NT2/D1 (cell line): ENCODE measurements around the gene CERS2.
A peak's percentile ranks its signal among the peaks of the same experiment; 100 is the strongest.

Experiments used
- DNase-seq: peaks from one replicate; pipeline ENCODE4 v3.0.0-alpha.2; 2011; ENCODE audit warnings: low read depth, low spot score
- H3K27me3 ChIP-seq: 2 replicates; pipeline ENCODE4 v1.6.0; 2011; ENCODE audit warnings: mild to moderate bottlenecking; ENCODE audit not compliant: insufficient read length, insufficient read depth
- H3K36me3 ChIP-seq: 2 replicates; pipeline ENCODE4 v1.6.1; 2011; ENCODE audit warnings: mild to moderate bottlenecking, low read length, mixed read lengths; ENCODE audit not compliant: insufficient read depth, insufficient read length
- H3K4me1 ChIP-seq: 2 replicates; pipeline ENCODE4 v1.5.1; 2011; ENCODE audit not compliant: insufficient read depth, insufficient read length
- H3K4me3 ChIP-seq: 2 replicates; pipeline ENCODE4 v1.5.1; 2011; ENCODE audit warnings: low read depth; ENCODE audit not compliant: insufficient read length
- H3K9ac ChIP-seq: 2 replicates; pipeline ENCODE4 v1.6.0; 2011; ENCODE audit warnings: low read depth; ENCODE audit not compliant: insufficient read length
- H3K9me3 ChIP-seq: 2 replicates; pipeline ENCODE4 v1.5.1; 2011; ENCODE audit warnings: mild to moderate bottlenecking, low read length; ENCODE audit not compliant: insufficient read depth
- SUZ12 ChIP-seq: IDR thresholded peaks from 2 replicates; pipeline ENCODE4 v1.6.1; 2011; ENCODE audit not compliant: insufficient read length, insufficient read depth; ENCODE audit errors: extremely low read depth
- YY1 ChIP-seq: IDR thresholded peaks from 2 replicates; pipeline ENCODE4 v1.6.1; 2011; ENCODE audit not compliant: insufficient read length, insufficient read depth
- ZNF274 ChIP-seq: IDR thresholded peaks from 2 replicates; pipeline ENCODE4 v1.6.1; 2011; ENCODE audit warnings: mild to moderate bottlenecking, low read depth, low read length

CERS2 gene

DNA sequence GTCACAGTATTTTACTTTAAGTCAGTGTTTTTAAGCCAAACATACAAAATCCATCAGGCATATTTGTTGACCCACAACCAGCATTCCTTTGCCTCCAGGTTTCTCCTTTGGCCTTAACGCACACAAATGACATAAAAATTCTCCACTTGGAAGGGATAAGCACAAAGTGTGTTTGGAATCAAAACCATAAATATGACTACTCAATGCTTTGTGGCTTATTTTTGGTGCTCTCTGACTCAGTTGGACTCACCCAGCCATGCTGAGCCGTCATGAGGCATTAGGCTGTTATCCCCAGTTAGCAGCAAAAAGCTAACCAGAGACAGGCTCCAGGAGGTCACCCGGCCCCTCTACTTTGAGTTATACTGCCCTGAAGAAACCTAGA, 34.6 kb upstream of the CERS2 start:
- no peak for TF ChIP-seq ZNF274
- TF ChIP-seq SUZ12: no peak
- TF ChIP-seq YY1: no peak
- no peak for DNase-seq
- Histone ChIP-seq H3K4me3 (peak overlapping the region; percentile 90), H3K9ac (peak overlapping the region; percentile 97), H3K4me1 (peaks cover 6% of the 10 kb centered on the region), H3K27me3 (no peaks in the 10 kb centered on the region), H3K9me3 (no peaks in the 10 kb centered on the region), H3K36me3 (peaks cover 4% of the 10 kb centered on the region)

DNA sequence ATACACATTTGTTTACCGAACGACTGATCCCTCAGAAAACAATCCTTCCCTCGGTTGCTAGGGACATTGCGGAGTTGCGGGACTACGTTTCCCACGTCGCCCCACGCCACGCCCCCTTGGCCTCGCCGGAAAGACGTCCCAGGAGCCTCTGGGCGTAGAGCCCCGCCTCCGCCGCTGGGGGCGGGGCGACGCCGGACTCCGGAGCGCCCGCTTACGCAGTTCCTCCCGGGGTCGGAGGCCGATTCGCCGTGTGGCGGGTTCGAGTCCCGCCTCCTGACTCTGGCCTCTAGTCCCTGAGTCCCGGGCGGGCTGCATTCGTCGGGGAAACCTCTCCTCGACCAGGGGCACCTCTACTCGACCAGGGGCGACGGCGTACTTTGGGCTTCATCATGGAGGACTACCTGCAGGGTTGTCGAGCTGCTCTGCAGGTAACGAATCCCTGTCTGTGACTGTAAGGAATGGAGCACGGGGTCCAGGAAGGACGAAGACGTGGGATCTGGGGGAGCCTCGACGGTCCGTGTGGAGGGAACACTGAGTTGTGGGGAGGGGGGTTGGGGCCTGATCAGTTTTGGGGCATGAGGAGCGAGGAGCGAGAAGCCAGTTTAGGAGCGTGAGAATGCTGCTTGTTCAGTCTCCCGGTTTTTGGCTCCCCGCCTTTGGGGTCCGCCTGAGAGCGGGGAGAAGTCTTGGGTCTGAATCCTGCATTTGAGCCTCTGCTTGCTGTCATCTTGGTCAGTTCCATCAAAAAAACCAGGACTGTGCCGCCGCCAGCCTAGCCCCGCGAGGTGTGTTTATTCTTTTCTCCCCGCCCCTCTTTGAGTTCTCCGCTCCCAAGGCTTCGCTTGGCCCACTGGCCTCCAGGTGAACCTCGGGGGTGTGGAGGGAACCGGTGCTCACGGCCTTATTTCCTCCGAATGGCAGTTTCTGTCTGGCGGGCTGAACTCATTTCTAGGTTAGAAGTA, 33.9 kb upstream of the CERS2 start, which contains the start of gene PRUNE1:
PRUNE1 (plus strand) TSS at position 206 of the 962 bp plus-strand sequence; CDS start at position 390, 184 bp downstream.
- peaks cover 6% of the 10 kb centered on the region for H3K4me1 ChIP-seq
- DNase-seq: peak; percentile 99
- TF ChIP-seq YY1: peak; percentile 30
- TF ChIP-seq ZNF274: no peak
- TF ChIP-seq SUZ12: no peak

DNA sequence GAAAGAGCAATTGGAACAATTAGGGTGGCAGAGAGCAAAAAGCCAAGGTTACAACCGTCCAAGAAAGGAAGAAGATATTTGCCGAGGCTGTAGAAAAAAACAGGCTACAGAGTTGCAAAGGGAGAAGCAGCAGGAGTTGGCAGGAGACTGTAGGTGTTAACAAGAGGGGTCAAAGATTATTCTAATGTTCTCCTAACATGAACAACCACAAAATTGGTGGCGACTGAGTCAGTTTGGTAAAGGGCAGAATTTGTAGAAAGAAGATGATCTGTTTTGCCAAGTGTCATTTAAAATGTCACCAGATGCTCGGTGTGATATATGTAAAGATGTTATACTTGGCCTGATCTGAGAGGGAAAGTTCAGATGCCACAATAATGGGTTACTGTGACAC, 33.2 kb upstream of the CERS2 start:
- H3K27me3 ChIP-seq: no peaks in the 10 kb centered on the region
- H3K36me3 ChIP-seq: peaks cover 4% of the 10 kb centered on the region
- H3K4me3 ChIP-seq: peak overlapping the region; percentile 29
- H3K9me3 ChIP-seq: no peaks in the 10 kb centered on the region
- H3K9ac ChIP-seq: peak overlapping the region; percentile 52
- no peak for DNase-seq
- TF ChIP-seq YY1: no peak
- TF ChIP-seq ZNF274: no peak
- no peak for TF ChIP-seq SUZ12
- H3K4me1 ChIP-seq: peaks cover 6% of the 10 kb centered on the region

More for the DNA sequence above, 33.9 kb upstream of the CERS2 start, which contains the start of gene PRUNE1:
- Histone ChIP-seq H3K9ac (peak within 1 kb of the TSS; percentile 97), H3K36me3 (peaks cover 4% of the 10 kb centered on the region), H3K4me3 (peak within 1 kb of the TSS; percentile 90), H3K27me3 (no peaks in the 10 kb centered on the region), H3K9me3 (no peaks in the 10 kb centered on the region)

DNA sequence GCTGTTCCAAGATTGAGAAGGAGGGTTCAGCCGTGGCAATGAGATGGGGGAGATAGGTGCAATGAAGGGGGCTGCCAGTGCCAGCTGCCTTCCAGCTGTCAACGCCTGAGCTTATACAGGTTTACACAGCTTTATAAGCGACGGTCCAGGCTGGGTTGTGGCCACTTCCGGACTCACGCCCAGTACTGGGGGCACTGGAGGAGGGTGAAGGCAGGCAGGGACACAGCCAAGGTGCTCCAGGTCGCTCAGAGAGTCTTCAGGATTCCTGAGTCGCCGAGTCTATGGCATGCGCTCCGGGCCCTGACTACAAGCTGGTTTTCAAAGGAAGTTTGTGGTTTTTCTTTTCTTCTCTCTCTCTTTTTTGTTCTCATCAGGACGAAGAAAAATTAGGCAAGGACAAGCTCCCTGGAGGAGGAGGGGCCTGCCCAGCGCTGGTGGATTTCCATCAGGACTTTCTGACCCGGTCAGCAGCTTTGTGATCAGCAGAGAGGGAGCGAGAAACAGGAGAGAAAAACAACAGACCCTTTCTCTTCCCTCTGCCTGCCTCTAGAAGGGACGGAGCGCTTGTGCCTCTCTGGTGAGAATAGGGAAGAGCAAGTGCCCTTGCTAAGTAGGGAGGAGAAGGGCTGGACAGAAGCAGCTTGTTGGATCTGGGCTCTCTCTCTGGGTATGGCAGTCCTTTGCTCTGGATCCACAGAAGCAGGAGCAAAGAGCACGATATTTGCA, 31.9 kb upstream of the CERS2 start, which contains the start of gene MINDY1:
MINDY1 (minus strand) TSS at position 576 of the 726 bp plus-strand sequence. CDS start 4,285 bp downstream, outside the sequence.
- Histone ChIP-seq H3K9ac (peak within 1 kb of the TSS; percentile 57), H3K36me3 (peaks cover 4% of the 10 kb centered on the region), H3K4me1 (peaks cover 6% of the 10 kb centered on the region), H3K27me3 (no peaks in the 10 kb centered on the region), H3K9me3 (no peaks in the 10 kb centered on the region), H3K4me3 (peak within 1 kb of the TSS; percentile 38)
- peak; percentile 87 for DNase-seq
- TF ChIP-seq ZNF274: no peak
- no peak for TF ChIP-seq SUZ12
- TF ChIP-seq YY1: no peak

DNA sequence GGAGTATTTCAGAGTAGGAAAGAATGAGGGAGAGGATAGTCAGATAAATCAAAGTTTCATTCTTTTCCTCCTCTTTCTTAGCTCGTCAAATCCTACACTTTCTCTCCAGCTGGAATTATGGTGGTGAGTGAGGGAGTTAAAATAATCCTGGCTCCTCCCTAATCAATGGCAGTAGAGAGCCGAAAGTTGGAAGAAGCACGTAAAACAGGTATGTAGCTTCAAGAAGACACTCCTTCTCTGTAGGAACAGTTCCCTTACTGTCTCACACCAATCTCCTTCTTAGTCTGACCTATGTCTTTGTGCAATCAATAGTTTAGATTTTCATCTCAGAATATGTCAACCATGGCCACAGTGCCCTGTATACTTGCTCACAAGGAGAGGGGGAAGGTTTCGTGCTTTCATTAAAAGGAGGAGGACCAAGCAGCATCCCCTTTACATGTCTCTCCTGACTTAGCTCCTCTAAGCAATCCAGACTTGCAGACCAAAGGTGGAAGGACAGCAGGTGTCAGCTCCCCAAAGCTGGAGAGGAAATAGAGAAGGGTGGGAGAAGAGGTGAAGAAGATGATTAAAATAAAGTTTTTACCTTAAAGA, 31.2 kb upstream of the CERS2 start:
- Histone ChIP-seq H3K9me3 (no peaks in the 10 kb centered on the region), H3K9ac (peak overlapping the region; percentile 57), H3K27me3 (no peaks in the 10 kb centered on the region), H3K36me3 (peaks cover 4% of the 10 kb centered on the region), H3K4me3 (peak overlapping the region; percentile 38), H3K4me1 (peaks cover 6% of the 10 kb centered on the region)
- TF ChIP-seq SUZ12 (no peak), ZNF274 (no peak), YY1 (no peak)
- no peak for DNase-seq

DNA sequence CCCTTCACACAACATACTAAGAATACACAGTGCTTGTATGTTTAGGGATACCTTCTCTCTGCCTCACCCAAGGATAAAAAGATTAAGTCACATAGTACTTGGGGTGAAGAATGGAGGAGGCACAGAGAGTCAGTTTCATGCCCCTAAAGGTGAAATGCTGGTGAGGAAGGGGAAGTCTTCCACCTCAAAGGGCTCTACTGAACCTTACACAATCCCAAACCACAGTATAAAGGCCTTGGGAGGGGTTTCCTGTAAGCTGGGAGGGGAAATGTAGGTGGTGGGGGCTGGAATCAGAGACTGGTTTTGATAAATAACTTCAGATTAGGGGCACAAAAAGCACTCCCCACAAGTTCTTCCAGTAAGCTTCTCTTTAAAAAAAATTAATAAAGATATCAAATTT, 28.5 kb upstream of the CERS2 start:
- Histone ChIP-seq H3K36me3 (no peaks in the 10 kb centered on the region), H3K4me3 (no peak overlapping the region), H3K27me3 (no peaks in the 10 kb centered on the region), H3K4me1 (peaks cover 4% of the 10 kb centered on the region), H3K9me3 (no peaks in the 10 kb centered on the region), H3K9ac (no peak overlapping the region)
- no peak for TF ChIP-seq SUZ12
- no peak for TF ChIP-seq YY1
- no peak for TF ChIP-seq ZNF274
- DNase-seq: no peak
